SK-N-SH (cell line): ENCODE measurements around the gene EPB41L2. TPM values are rescaled to one million over a fixed set of nuclear protein-coding genes. Genes with fewer than 3 reads are reported as not detected.

Source experiments
- CTCF ChIA-PET: fragments of 300-600, 350-600 bp; formaldehyde crosslinking; extraction: SDS; loops from one replicate; lab custom pipeline; 2021; lab: Yijun Ruan, JAX
- POLR2A ChIA-PET: fragments of 350-600 bp; sonication (Branson Sonifier 250); formaldehyde crosslinking; extraction: SDS; loops from one replicate; lab custom pipeline; 2020; ENCODE audit warnings: antibody characterized with exemption, inconsistent platforms; lab: Yijun Ruan, JAX
- DNase-seq: peaks from one replicate; pipeline ENCODE4 v3.0.0; 2012
- H2AFZ ChIP-seq: fragments of 200-600 bp; sonication (generic); 2 replicates; pipeline ENCODE4 v1.8.1; 2016; ENCODE audit warnings: antibody characterized with exemption, mild to moderate bottlenecking, low read depth
- H3F3A ChIP-seq: fragments of 200-600 bp; sonication (generic); replicated peaks from 2 replicates; pipeline ENCODE3; 2016; ENCODE audit warnings: antibody characterized with exemption, mild to moderate bottlenecking; ENCODE audit not compliant: insufficient read depth
- H3K27ac ChIP-seq, 2 experiments: fragments of 200-500 bp in 1 of 2; fragments of 200-600 bp in 1 of 2; sonication (Bioruptor generic) in 1 of 2; sonication (generic), shearing (Covaris generic) in 1 of 2; 2 replicates each; pipeline versions ENCODE4 v1.5.1 to v1.6.1; 2014 to 2016; ENCODE audit warnings: low read depth in 2 of 2, inconsistent platforms in 1 of 2, low read length in 1 of 2, mild to moderate bottlenecking in 1 of 2, mixed read lengths in 1 of 2
- H3K27me3 ChIP-seq: fragments of 200-600 bp; sonication (generic), shearing (Covaris generic); 2 replicates; pipeline ENCODE4 v1.6.1; 2016; ENCODE audit warnings: mixed run types; ENCODE audit not compliant: insufficient read depth
- H3K36me3 ChIP-seq, 2 experiments: fragments of 200-500 bp in 1 of 2; fragments of 200-600 bp in 1 of 2; sonication (Bioruptor generic) in 1 of 2; sonication (generic) in 1 of 2; replicated peaks in 1 of 2; 2 replicates each; pipeline versions ENCODE3 to v1.5.1; 2014 to 2016; ENCODE audit warnings: low read length in 1 of 2, mild to moderate bottlenecking in 1 of 2; ENCODE audit not compliant: insufficient read depth in 2 of 2, control insufficient read depth in 1 of 2
- H3K4me1 ChIP-seq, 2 experiments: fragments of 200-500 bp in 1 of 2; fragments of 200-600 bp in 1 of 2; sonication (Bioruptor generic) in 1 of 2; sonication (generic), shearing (Covaris generic) in 1 of 2; 2 replicates each; pipeline versions ENCODE4 v1.5.1 to v1.6.1; 2014 to 2016; ENCODE audit warnings: low read depth in 1 of 2, low read length in 1 of 2, mixed run types in 1 of 2; ENCODE audit not compliant: insufficient read depth in 2 of 2, control insufficient read depth in 1 of 2
- H3K4me2 ChIP-seq: fragments of 200-600 bp; sonication (generic), shearing (Covaris generic); 2 replicates; pipeline ENCODE4 v1.6.1; 2017; ENCODE audit warnings: mixed run types
- H3K4me3 ChIP-seq, 2 experiments: fragments of 200-500 bp in 1 of 2; fragments of 200-600 bp in 1 of 2; sonication (Bioruptor generic) in 1 of 2; sonication (generic), shearing (Covaris generic) in 1 of 2; 2 replicates each; pipeline versions ENCODE4 v1.5.1 to v1.8.1; 2014 to 2016; ENCODE audit warnings: low read depth in 2 of 2, inconsistent platforms in 1 of 2, low read length in 1 of 2, mild to moderate bottlenecking in 1 of 2, mixed read lengths in 1 of 2, moderate library complexity in 1 of 2
- H3K79me2 ChIP-seq: fragments of 200-600 bp; sonication (generic); 2 replicates; pipeline ENCODE4 v1.8.1; 2017; ENCODE audit warnings: mild to moderate bottlenecking; ENCODE audit not compliant: insufficient read depth
- H3K9ac ChIP-seq: fragments of 200-600 bp; sonication (generic); 2 replicates; pipeline ENCODE4 v1.6.1; 2017; ENCODE audit warnings: mixed run types
- H3K9me2 ChIP-seq: fragments of 200-600 bp; sonication (generic); 2 replicates; pipeline ENCODE4 v1.6.1; 2017; ENCODE audit warnings: mixed run types
- H3K9me3 ChIP-seq: fragments of 200-600 bp; sonication (generic); 2 replicates; pipeline ENCODE4 v1.6.1; 2017; ENCODE audit warnings: mixed run types, mild to moderate bottlenecking, moderate library complexity
- H4K20me1 ChIP-seq: fragments of 200-600 bp; sonication (generic); 2 replicates; pipeline ENCODE4 v1.6.1; 2017; ENCODE audit warnings: mild to moderate bottlenecking, mixed run types; ENCODE audit not compliant: insufficient read depth
- CHD2 ChIP-seq: fragments of 150-350 bp; IDR thresholded peaks from 2 replicates; pipeline ENCODE4 v1.6.1; 2018; ENCODE audit warnings: low read length; ENCODE audit not compliant: partially characterized antibody
- ELF1 ChIP-seq: IDR thresholded peaks from 2 replicates; pipeline ENCODE4 v1.4.0; 2012
- GATA2 ChIP-seq: sonication (generic); formaldehyde crosslinking; IDR thresholded peaks from 2 replicates; pipeline ENCODE4 v1.5.0; 2020; ENCODE audit warnings: mild to moderate bottlenecking, missing genetic modification reagents
- NRF1 ChIP-seq: IDR thresholded peaks from 2 replicates; pipeline ENCODE4 v1.6.1; 2012; ENCODE audit warnings: low read depth, mild to moderate bottlenecking, low read length
- RAD21 ChIP-seq: IDR thresholded peaks from 2 replicates; pipeline ENCODE4 v1.6.1; 2012; ENCODE audit warnings: mild to moderate bottlenecking, low read length
- SMC3 ChIP-seq: IDR thresholded peaks from 2 replicates; pipeline ENCODE4 v1.6.1; 2012; ENCODE audit warnings: low read depth, low read length, improper control_type of control experiment
- TEAD4 ChIP-seq: IDR thresholded peaks from 2 replicates; pipeline ENCODE4 v1.4.0; 2012; ENCODE audit warnings: mild to moderate bottlenecking, borderline replicate concordance; ENCODE audit not compliant: insufficient read depth
- polyA plus RNA-seq, 3 experiments: library from polyadenylated mRNA; depleted of rRNA; stranded (reverse); fragments of >200 nt; gene quantifications; 2 replicates each; pipeline ENCODE4 v1.2.3, GENCODE V29; 2012
- TF ChIP-seq, protein P1 (sequence below): IDR thresholded peaks from 2 replicates; pipeline ENCODE4 v1.4.0; 2012; ENCODE audit warnings: low read depth, borderline replicate concordance
- TF ChIP-seq, protein P2 (sequence below): fragments of 200-600 bp; sonication (generic); IDR thresholded peaks from 2 replicates; pipeline ENCODE4 v1.6.1; 2017; ENCODE audit warnings: antibody characterized with exemption, mild to moderate bottlenecking, moderate library complexity
- TF ChIP-seq, protein P3 (sequence below): IDR thresholded peaks from 2 replicates; pipeline ENCODE4 v1.4.0; 2012; ENCODE audit warnings: low read depth
- TF ChIP-seq, protein P4 (sequence below): IDR thresholded peaks from 2 replicates; pipeline ENCODE4 v1.6.1; 2012; ENCODE audit warnings: mild to moderate bottlenecking, low read depth, low read length, moderate library complexity

The EPB41L2 gene
- polyA plus RNA-seq, 1 of the 3 experiments (the other 2 are of a cell fraction), result 1.4 TPM

DNA sequence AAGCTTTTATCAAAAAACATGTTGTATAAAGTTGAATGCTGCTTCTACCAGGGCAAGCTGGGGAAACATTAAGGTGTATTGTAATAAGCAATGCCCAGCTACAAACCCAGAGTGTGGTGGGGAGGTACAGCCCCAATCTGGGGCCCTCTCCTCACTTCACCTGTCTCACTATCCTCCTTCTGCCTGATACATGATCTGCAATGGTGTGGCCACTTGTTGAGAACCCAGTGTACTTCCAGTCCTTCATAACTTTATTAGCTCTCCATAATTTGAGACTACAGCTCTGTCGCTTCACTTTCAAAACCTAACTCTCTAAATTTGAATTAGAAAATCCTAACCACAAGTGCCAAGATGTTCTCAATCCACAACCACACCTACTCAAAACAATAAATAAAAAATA, 84.9 kb downstream of the EPB41L2 start (continued):
- TF ChIP-seq RAD21 (no peak), SMC3 (no peak), CHD2 (no peak), TEAD4 (no peak), ELF1 (no peak)
- TF ChIP-seq, protein P1, sequence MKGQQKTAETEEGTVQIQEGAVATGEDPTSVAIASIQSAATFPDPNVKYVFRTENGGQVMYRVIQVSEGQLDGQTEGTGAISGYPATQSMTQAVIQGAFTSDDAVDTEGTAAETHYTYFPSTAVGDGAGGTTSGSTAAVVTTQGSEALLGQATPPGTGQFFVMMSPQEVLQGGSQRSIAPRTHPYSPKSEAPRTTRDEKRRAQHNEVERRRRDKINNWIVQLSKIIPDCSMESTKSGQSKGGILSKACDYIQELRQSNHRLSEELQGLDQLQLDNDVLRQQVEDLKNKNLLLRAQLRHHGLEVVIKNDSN, result no peak
- TF ChIP-seq, protein P2, sequence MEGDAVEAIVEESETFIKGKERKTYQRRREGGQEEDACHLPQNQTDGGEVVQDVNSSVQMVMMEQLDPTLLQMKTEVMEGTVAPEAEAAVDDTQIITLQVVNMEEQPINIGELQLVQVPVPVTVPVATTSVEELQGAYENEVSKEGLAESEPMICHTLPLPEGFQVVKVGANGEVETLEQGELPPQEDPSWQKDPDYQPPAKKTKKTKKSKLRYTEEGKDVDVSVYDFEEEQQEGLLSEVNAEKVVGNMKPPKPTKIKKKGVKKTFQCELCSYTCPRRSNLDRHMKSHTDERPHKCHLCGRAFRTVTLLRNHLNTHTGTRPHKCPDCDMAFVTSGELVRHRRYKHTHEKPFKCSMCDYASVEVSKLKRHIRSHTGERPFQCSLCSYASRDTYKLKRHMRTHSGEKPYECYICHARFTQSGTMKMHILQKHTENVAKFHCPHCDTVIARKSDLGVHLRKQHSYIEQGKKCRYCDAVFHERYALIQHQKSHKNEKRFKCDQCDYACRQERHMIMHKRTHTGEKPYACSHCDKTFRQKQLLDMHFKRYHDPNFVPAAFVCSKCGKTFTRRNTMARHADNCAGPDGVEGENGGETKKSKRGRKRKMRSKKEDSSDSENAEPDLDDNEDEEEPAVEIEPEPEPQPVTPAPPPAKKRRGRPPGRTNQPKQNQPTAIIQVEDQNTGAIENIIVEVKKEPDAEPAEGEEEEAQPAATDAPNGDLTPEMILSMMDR, result no peak
- TF ChIP-seq, protein P3, sequence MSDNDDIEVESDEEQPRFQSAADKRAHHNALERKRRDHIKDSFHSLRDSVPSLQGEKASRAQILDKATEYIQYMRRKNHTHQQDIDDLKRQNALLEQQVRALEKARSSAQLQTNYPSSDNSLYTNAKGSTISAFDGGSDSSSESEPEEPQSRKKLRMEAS, result no peak
- TF ChIP-seq, all 33 proteins: peak for 0

DNA sequence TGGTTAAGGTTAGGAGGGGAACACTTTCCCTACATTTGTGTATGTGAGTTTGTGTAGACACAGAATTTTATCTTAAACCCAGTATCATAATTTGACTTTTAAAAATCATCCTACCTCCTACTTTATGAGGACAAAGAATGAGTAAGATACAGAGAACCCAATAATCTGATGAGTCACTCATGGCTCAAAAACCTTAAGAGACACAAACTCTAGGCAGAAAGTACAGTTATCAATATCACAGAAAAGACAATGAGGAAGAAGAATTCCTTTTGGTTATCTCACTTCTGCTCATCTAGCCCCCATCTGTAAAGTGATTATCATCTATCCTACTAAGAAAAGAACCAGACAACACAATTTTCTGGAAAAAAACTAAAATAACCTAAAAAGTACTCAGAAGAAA, 87.7 kb downstream of the EPB41L2 start:
- H3K79me2 ChIP-seq, result no peaks in the 10 kb centered on the region
- H3K9ac ChIP-seq, result no peak overlapping the region
- H3K4me3 ChIP-seq, result no peak overlapping the region
- H2AFZ ChIP-seq, result no peak overlapping the region
- no peak for DNase-seq
- no peaks in the 10 kb centered on the region for H3F3A ChIP-seq
- H3K9me3 ChIP-seq, result no peaks in the 10 kb centered on the region
- H3K27ac ChIP-seq, result no peak overlapping the region
- no peaks in the 10 kb centered on the region; a peak in 1 of 4 replicates for H3K4me1 ChIP-seq
- TF ChIP-seq GATA2 (CRISPR knock-in tag), result no peak
- TF ChIP-seq, protein P4, sequence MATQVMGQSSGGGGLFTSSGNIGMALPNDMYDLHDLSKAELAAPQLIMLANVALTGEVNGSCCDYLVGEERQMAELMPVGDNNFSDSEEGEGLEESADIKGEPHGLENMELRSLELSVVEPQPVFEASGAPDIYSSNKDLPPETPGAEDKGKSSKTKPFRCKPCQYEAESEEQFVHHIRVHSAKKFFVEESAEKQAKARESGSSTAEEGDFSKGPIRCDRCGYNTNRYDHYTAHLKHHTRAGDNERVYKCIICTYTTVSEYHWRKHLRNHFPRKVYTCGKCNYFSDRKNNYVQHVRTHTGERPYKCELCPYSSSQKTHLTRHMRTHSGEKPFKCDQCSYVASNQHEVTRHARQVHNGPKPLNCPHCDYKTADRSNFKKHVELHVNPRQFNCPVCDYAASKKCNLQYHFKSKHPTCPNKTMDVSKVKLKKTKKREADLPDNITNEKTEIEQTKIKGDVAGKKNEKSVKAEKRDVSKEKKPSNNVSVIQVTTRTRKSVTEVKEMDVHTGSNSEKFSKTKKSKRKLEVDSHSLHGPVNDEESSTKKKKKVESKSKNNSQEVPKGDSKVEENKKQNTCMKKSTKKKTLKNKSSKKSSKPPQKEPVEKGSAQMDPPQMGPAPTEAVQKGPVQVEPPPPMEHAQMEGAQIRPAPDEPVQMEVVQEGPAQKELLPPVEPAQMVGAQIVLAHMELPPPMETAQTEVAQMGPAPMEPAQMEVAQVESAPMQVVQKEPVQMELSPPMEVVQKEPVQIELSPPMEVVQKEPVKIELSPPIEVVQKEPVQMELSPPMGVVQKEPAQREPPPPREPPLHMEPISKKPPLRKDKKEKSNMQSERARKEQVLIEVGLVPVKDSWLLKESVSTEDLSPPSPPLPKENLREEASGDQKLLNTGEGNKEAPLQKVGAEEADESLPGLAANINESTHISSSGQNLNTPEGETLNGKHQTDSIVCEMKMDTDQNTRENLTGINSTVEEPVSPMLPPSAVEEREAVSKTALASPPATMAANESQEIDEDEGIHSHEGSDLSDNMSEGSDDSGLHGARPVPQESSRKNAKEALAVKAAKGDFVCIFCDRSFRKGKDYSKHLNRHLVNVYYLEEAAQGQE, result no peak
- TF ChIP-seq NRF1, result no peak
- H3K4me2 ChIP-seq, result no peak overlapping the region
- H3K27me3 ChIP-seq, result peaks cover 10% of the 10 kb centered on the region
- H4K20me1 ChIP-seq, result no peaks in the 10 kb centered on the region
- no peaks in the 10 kb centered on the region for H3K36me3 ChIP-seq
- ChIA-PET POLR2A (no interaction called here), CTCF (no interaction called here)
- no peaks in the 10 kb centered on the region for H3K9me2 ChIP-seq
